Ishikawa (cell line): ENCODE data around the gene LMAN1L.

Source experiments
- CEBPB ChIP-seq: IDR thresholded peaks from 2 replicates; pipeline ENCODE4 v1.6.1; 2012
- CREB1 ChIP-seq: IDR thresholded peaks from 2 replicates; pipeline ENCODE4 v1.6.1; 2012; ENCODE audit warnings: low read depth
- EGR1 ChIP-seq: IDR thresholded peaks from 2 replicates; pipeline ENCODE4 v1.6.1; 2012
- EP300 ChIP-seq: IDR thresholded peaks from 2 replicates; pipeline ENCODE4 v1.6.1; 2012; ENCODE audit warnings: borderline replicate concordance
- FOXM1 ChIP-seq: IDR thresholded peaks from 2 replicates; pipeline ENCODE4 v1.6.1; 2012; ENCODE audit warnings: low read depth, borderline replicate concordance
- MAX ChIP-seq: IDR thresholded peaks from 2 replicates; pipeline ENCODE4 v1.6.1; 2012
- NFIC ChIP-seq: IDR thresholded peaks from 2 replicates; pipeline ENCODE4 v1.6.1; 2012
- RAD21 ChIP-seq: IDR thresholded peaks from 2 replicates; pipeline ENCODE4 v1.6.1; 2012; ENCODE audit warnings: low read depth
- REST ChIP-seq: IDR thresholded peaks from 2 replicates; pipeline ENCODE4 v1.6.1; 2012; ENCODE audit warnings: low read depth, mild to moderate bottlenecking
- TAF1 ChIP-seq: IDR thresholded peaks from 2 replicates; pipeline ENCODE4 v1.6.1; 2012; ENCODE audit warnings: low read depth, mild to moderate bottlenecking
- TCF12 ChIP-seq: IDR thresholded peaks from 2 replicates; pipeline ENCODE4 v1.6.1; 2012; ENCODE audit warnings: low read depth
- TEAD4 ChIP-seq: IDR thresholded peaks from 2 replicates; pipeline ENCODE4 v1.6.1; 2012
- USF1 ChIP-seq: IDR thresholded peaks from 2 replicates; pipeline ENCODE4 v1.6.1; 2012
- YY1 ChIP-seq: IDR thresholded peaks from 2 replicates; pipeline ENCODE4 v1.6.1; 2012; ENCODE audit warnings: low read depth
- ZBTB7A ChIP-seq: IDR thresholded peaks from 2 replicates; pipeline ENCODE4 v1.6.1; 2012; ENCODE audit warnings: low read depth

The LMAN1L gene

GRCh38 chr15:74855857-74856256 is 43.2 kb downstream of the LMAN1L start:
- TF ChIP-seq YY1 (no peak), FOXM1 (no peak)

- TF ChIP-seq EP300 (no peak), TCF12 (no peak)
Observed at GRCh38 chr15:74856537-74856936, 43.9 kb downstream of the LMAN1L start.

- no peak for TF ChIP-seq FOXM1
- no peak for TF ChIP-seq CREB1
- no peak for TF ChIP-seq REST
- no peak for TF ChIP-seq TCF12
- TF ChIP-seq MAX: no peak
- TF ChIP-seq TEAD4: no peak
- TF ChIP-seq ZBTB7A: no peak
- TF ChIP-seq TAF1: no peak
- no peak for TF ChIP-seq EP300
- TF ChIP-seq EGR1: no peak
- TF ChIP-seq NFIC: no peak
- TF ChIP-seq CEBPB: no peak
- TF ChIP-seq RAD21: no peak
- no peak for TF ChIP-seq USF1
- TF ChIP-seq YY1: no peak
Observed at GRCh38 chr15:74857082-74857655, 44.5 kb downstream of the LMAN1L start.

GRCh38 chr15:74857671-74858368 is 45.2 kb downstream of the LMAN1L start:
- TF ChIP-seq TCF12: no peak
- no peak for TF ChIP-seq MAX
- TF ChIP-seq CREB1: no peak
- no peak for TF ChIP-seq USF1
- TF ChIP-seq TAF1: no peak
- no peak for TF ChIP-seq TEAD4
- no peak for TF ChIP-seq CEBPB
- no peak for TF ChIP-seq YY1
- no peak for TF ChIP-seq REST
- TF ChIP-seq RAD21: no peak
- no peak for TF ChIP-seq EP300
- TF ChIP-seq EGR1: no peak
- no peak for TF ChIP-seq FOXM1
- TF ChIP-seq ZBTB7A: no peak
- no peak for TF ChIP-seq NFIC

- TF ChIP-seq EGR1 (no peak), NFIC (no peak), USF1 (no peak), FOXM1 (no peak), TEAD4 (no peak), RAD21 (no peak), CEBPB (no peak), TCF12 (no peak), EP300 (no peak), REST (no peak), CREB1 (no peak), MAX (no peak), YY1 (no peak), ZBTB7A (no peak), TAF1 (no peak)
Observed at GRCh38 chr15:74858369-74858740, 45.7 kb downstream of the LMAN1L start.
